Transverse colon (tissue), 4 donors: ENCODE measurements around the gene PDE6D. TPM values are rescaled to one million over a fixed set of nuclear protein-coding genes. Genes with fewer than 3 reads are reported as not detected.

Experiments used
- DNase-seq: peaks from one replicate; pipeline ENCODE4 v3.0.0-alpha.2; 2019
- H3K27ac ChIP-seq, 4 donors: fragments of 200-600 bp; sonication (generic); 2 replicates each; pipeline ENCODE4 v1.5.1; 2016 to 2018; ENCODE audit warnings: inconsistent platforms in 4 of 4
- H3K27me3 ChIP-seq: fragments of 200-600 bp; sonication (generic); 2 replicates; pipeline ENCODE4 v1.5.1; 2017; ENCODE audit warnings: inconsistent platforms
- H3K36me3 ChIP-seq, 4 donors: fragments of 200-600 bp; sonication (generic); 2 replicates each; pipeline ENCODE4 v1.5.1; 2017 to 2019; ENCODE audit warnings: inconsistent platforms in 4 of 4
- H3K4me1 ChIP-seq, 4 donors: fragments of 200-600 bp; sonication (generic); 2 replicates each; pipeline ENCODE4 v1.5.1; 2017 to 2020; ENCODE audit warnings: inconsistent platforms in 4 of 4
- H3K4me3 ChIP-seq, 4 donors: fragments of 200-600 bp; sonication (generic); 1 replicate in 1 of 4; 2 replicates in 3 of 4; pipeline versions ENCODE4 v1.5.1 to v1.6.1; 2017 to 2019; ENCODE audit warnings: inconsistent platforms in 4 of 4
- H3K9me3 ChIP-seq, 2 donors: fragments of 200-600 bp; sonication (generic); 2 replicates each; pipeline ENCODE4 v1.5.1; 2017 to 2019; ENCODE audit warnings: inconsistent platforms in 2 of 2
- CTCF ChIP-seq, 5 experiments: fragments of 200-600 bp in 3 of 5; fragments of 450-650 bp in 2 of 5; sonication (generic) in 3 of 5; IDR thresholded peaks; 1 replicate in 2 of 5; 2 replicates in 3 of 5; pipeline ENCODE4 v1.5.1; 2016 to 2017; ENCODE audit warnings: antibody characterized with exemption in 5 of 5, inconsistent platforms in 3 of 5, mild to moderate bottlenecking in 2 of 5, moderate library complexity in 1 of 5
- EP300 ChIP-seq: sonication (generic); formaldehyde crosslinking; IDR thresholded peaks from one replicate; pipeline ENCODE4 v1.6.1; 2017; ENCODE audit warnings: antibody characterized with exemption, low read depth
- POLR2A ChIP-seq: fragments of 450-650 bp; IDR thresholded peaks from one replicate; pipeline ENCODE4 v1.6.1; 2016; ENCODE audit warnings: antibody characterized with exemption, mild to moderate bottlenecking, moderate library complexity
- POLR2AphosphoS5 ChIP-seq, 3 donors: sonication (generic); formaldehyde crosslinking; IDR thresholded peaks; one replicate each; pipeline ENCODE4 v1.6.1; 2016; ENCODE audit warnings: antibody characterized with exemption in 3 of 3
- WGBS, 2 donors: methylation state at CpG; one replicate each; pipeline ENCODE4 v1.1.5; 2018; ENCODE audit warnings: low coverage in 1 of 2; 5-methylcytosine and 5-hydroxymethylcytosine counted together
- in situ Hi-C, 4 donors: fragments of 200-750 bp; cut with MboI; loops; one replicate each; pipeline versions ENCODE4 v1.15.0 to v1.15.1; 2017; ENCODE audit warnings: low sequenced_read_pairs in 3 of 4, low pct_ligation_motif_present in 1 of 4, low pct_unique_long_range_greater_than_20kb in 1 of 4
- intact Hi-C: fragments of 100-400 bp; cut with DNase I; formaldehyde crosslinking; loops from one replicate; pipeline ENCODE4 v1.15.1; 2023; ENCODE audit warnings: low total_unique reads
- total RNA-seq, 4 donors: library from RNA; depleted of rRNA; stranded (reverse); fragments of >200 nt; gene quantifications; one replicate each; pipeline ENCODE4 v1.1.0, GENCODE V29; 2016

Gene PDE6D
- total RNA-seq, 4 donors from 2014 or later, result 4.8 to 34.1 (median 20.7) TPM

- H3K9me3 ChIP-seq, result no peaks in the 10 kb centered on the region
- peak overlapping the region; percentile 97 to 100 (median 100) for H3K27ac ChIP-seq
- TF ChIP-seq POLR2A, result no peak
- TF ChIP-seq POLR2AphosphoS5 (IDR thresholded peaks at IDR 0.05), result peak in 1 of 3 donors; percentile 6
- H3K4me3 ChIP-seq, result peak overlapping the region; percentile 77 to 98 (median 92)
- 0 to 5% methylated on average over 4 to 14 of the region's 33 CpGs for WGBS, 2 donors
- in situ Hi-C loops (loop anchor here in 1 of 4 donors (25.0 kb wide), 1 partner anchor 197 kb away; no protein-coding TSS in a partner anchor), intact Hi-C loops (no loop called here)
- H3K36me3 ChIP-seq, result peaks cover 0 to 8% (median 0%) of the 10 kb centered on the region in 4 donors
- no peaks in the 10 kb centered on the region for H3K27me3 ChIP-seq
- peak; percentile 54 for DNase-seq
- H3K4me1 ChIP-seq, result peaks cover 25 to 45% (median 36%) of the 10 kb centered on the region in 4 donors
Observed at GRCh38 chr2:231709636-231709980, 71.5 kb downstream of the PDE6D start.

- DNase-seq, result peak; percentile 38
- peaks cover 23 to 44% (median 33%) of the 10 kb centered on the region in 4 donors for H3K4me1 ChIP-seq
Observed at GRCh38 chr2:231708773-231709635, 72.1 kb downstream of the PDE6D start.

GRCh38 chr2:231707927-231708772 lies 72.9 kb downstream of the PDE6D start, which contains the start of gene PTMA:
Gene PTMA, plus strand, starts transcription at chr2:231708525. Its CDS starts 182 bp downstream, at chr2:231708707.
- Histone ChIP-seq H3K4me1 (peaks cover 16 to 38% (median 28%) of the 10 kb centered on the region in 4 donors), H3K9me3 (no peaks in the 10 kb centered on the region), H3K27ac (peak within 1 kb of the TSS; percentile 97 to 100 (median 100)), H3K4me3 (peak within 1 kb of the TSS; percentile 77 to 98 (median 92)), H3K36me3 (peaks cover 0 to 8% (median 0%) of the 10 kb centered on the region in 4 donors), H3K27me3 (no peaks in the 10 kb centered on the region)
- 1% methylated on average over 68 of the region's 97 CpGs; no CpG with 5 or more reads in 1 of the 2 donors for WGBS, 2 donors
- peak; percentile 100 for DNase-seq
- TF ChIP-seq POLR2A (peak; percentile 99), CTCF (IDR thresholded peaks at IDR 0.05) (peak in 1 of 5 experiments; percentile 43), POLR2AphosphoS5 (IDR thresholded peaks at IDR 0.05) (peak; percentile 96 to 99 (median 99)), EP300 (peak; percentile 78)
- intact Hi-C loops (no loop called here), in situ Hi-C loops (loop anchor here in 1 of 4 donors (25.0 kb wide), 1 partner anchor 196 kb away; no protein-coding TSS in a partner anchor)

More at GRCh38 chr2:231708773-231709635, 72.1 kb downstream of the PDE6D start:
- Histone ChIP-seq H3K27ac (peak overlapping the region; percentile 97 to 100 (median 100)), H3K36me3 (peaks cover 0 to 8% (median 0%) of the 10 kb centered on the region in 4 donors), H3K27me3 (no peaks in the 10 kb centered on the region), H3K4me3 (peak overlapping the region; percentile 77 to 98 (median 92)), H3K9me3 (no peaks in the 10 kb centered on the region)
- TF ChIP-seq EP300 (no peak), POLR2A (peak; percentile 25), CTCF (IDR thresholded peaks at IDR 0.05) (peak in 3 of 5 experiments; percentile 8 to 20 (median 20)), POLR2AphosphoS5 (IDR thresholded peaks at IDR 0.05) (no peak)
- in situ Hi-C loops (loop anchor here in 1 of 4 donors (25.0 kb wide), 1 partner anchor 197 kb away; no protein-coding TSS in a partner anchor), intact Hi-C loops (no loop called here)
- WGBS, 2 donors, result 0 to 1% methylated on average over 5 to 86 of the region's 118 CpGs

GRCh38 chr2:231707625-231707926 lies 73.5 kb downstream of the PDE6D start:
- peaks cover 0 to 7% (median 0%) of the 10 kb centered on the region in 4 donors for H3K36me3 ChIP-seq
- peaks cover 16 to 38% (median 26%) of the 10 kb centered on the region in 4 donors for H3K4me1 ChIP-seq
- no peaks in the 10 kb centered on the region for H3K27me3 ChIP-seq
- H3K9me3 ChIP-seq, result no peaks in the 10 kb centered on the region
- intact Hi-C loops, result no loop called here
- peak overlapping the region; percentile 97 to 100 (median 100) for H3K27ac ChIP-seq
- peak overlapping the region; percentile 46 to 98 (median 71) for H3K4me3 ChIP-seq
- WGBS, 2 donors, result 13% methylated on average over 29 of the region's 30 CpGs; no CpG with 5 or more reads in 1 of the 2 donors
- in situ Hi-C loops, result loop anchor here in 1 of 4 donors (25.0 kb wide), 1 partner anchor 195 kb away; no protein-coding TSS in a partner anchor
- TF ChIP-seq POLR2A, result peak; percentile 5
- TF ChIP-seq EP300, result no peak
- DNase-seq, result no peak
